Testis (tissue), 3 donors: ENCODE results near the gene NOXRED1. TPM values are rescaled to one million over a fixed set of nuclear protein-coding genes. Genes with fewer than 3 reads are reported as not detected.
A peak's percentile ranks its signal among the peaks of the same experiment; 100 is the strongest.

ENCODE experiments used
- DNase-seq: peaks from one replicate; pipeline ENCODE4 v3.0.0-alpha.2; 2019
- H3K27ac ChIP-seq, 2 donors: fragments of 200-600 bp; sonication (generic); one replicate each; pipeline ENCODE4 v1.5.1; 2019
- H3K27me3 ChIP-seq: fragments of 200-600 bp; sonication (generic); one replicate; pipeline ENCODE4 v1.5.1; 2019
- H3K36me3 ChIP-seq: fragments of 200-600 bp; sonication (generic); one replicate; pipeline ENCODE4 v1.5.1; 2017; ENCODE audit warnings: low read depth; ENCODE audit errors: missing control alignments
- H3K4me1 ChIP-seq: fragments of 200-600 bp; sonication (generic); one replicate; pipeline ENCODE4 v1.5.1; 2019
- H3K4me3 ChIP-seq, 2 donors: fragments of 200-600 bp; sonication (generic); one replicate each; pipeline ENCODE4 v1.5.1; 2017 to 2019
- H3K9me3 ChIP-seq: fragments of 200-600 bp; sonication (generic); one replicate; pipeline ENCODE4 v1.5.1; 2017
- CTCF ChIP-seq, 3 experiments: fragments of 450-650 bp in 2 of 3; fragments of 200-600 bp in 1 of 3; sonication (generic) in 1 of 3; IDR thresholded peaks; one replicate each; pipeline ENCODE4 v1.5.1; 2016 to 2019; ENCODE audit warnings: antibody characterized with exemption in 3 of 3, mild to moderate bottlenecking in 2 of 3, moderate library complexity in 1 of 3
- POLR2A ChIP-seq: fragments of 450-650 bp; IDR thresholded peaks from one replicate; pipeline ENCODE4 v1.6.1; 2017; ENCODE audit warnings: antibody characterized with exemption, mild to moderate bottlenecking, moderate library complexity
- WGBS, 2 donors: methylation state at CpG; one replicate each; pipeline ENCODE4 v1.1.5; 2018; 5-methylcytosine and 5-hydroxymethylcytosine counted together
- intact Hi-C: fragments of 100-400 bp; cut with DNase I; formaldehyde crosslinking; loops from one replicate; pipeline ENCODE4 v1.15.1; 2023; ENCODE audit warnings: low total_unique reads
- polyA plus RNA-seq: library from polyadenylated mRNA; stranded (reverse); fragments of 350-450 nt; fragmentation: Illumina TruSeq; extraction: RNeasy Lipid Tissue Mini Kit (QIAGEN cat#74804); gene quantifications from one replicate; pipeline ENCODE4 v1.2.3, GENCODE V29; 2014; ENCODE audit warnings: low read depth, low replicate concordance; ENCODE audit not compliant: insufficient read depth
- total RNA-seq, 2 donors: library from RNA; depleted of rRNA; stranded (reverse); fragments of >200 nt; gene quantifications; one replicate each; pipeline ENCODE4 v1.2.3, GENCODE V29; 2016

Gene NOXRED1
- total and polyA plus RNA-seq, 3 donors from 2014 or later: 5.2 to 18.0 (median 11.3) TPM

- intact Hi-C loops: no loop called here
- no peaks in the 10 kb centered on the region for H3K9me3 ChIP-seq
- no peaks in the 10 kb centered on the region for H3K4me1 ChIP-seq
- no peaks in the 10 kb centered on the region for H3K36me3 ChIP-seq
- no peak overlapping the region for H3K27ac ChIP-seq
- no peak for DNase-seq
- WGBS, 2 donors: 68 to 70% methylated on average over 3 of the region's 3 CpGs
- no peaks in the 10 kb centered on the region for H3K27me3 ChIP-seq
- H3K4me3 ChIP-seq: no peak overlapping the region
- no peak for TF ChIP-seq CTCF (IDR thresholded peaks at IDR 0.05)
- no peak for TF ChIP-seq POLR2A
Observed at GRCh38 chr14:77364146-77364545, 59.2 kb downstream of the NOXRED1 start.

- TF ChIP-seq POLR2A: no peak
- no peak for TF ChIP-seq CTCF (IDR thresholded peaks at IDR 0.05)
- DNase-seq: no peak
- Histone ChIP-seq H3K4me3 (no peak overlapping the region), H3K27ac (no peak overlapping the region), H3K36me3 (no peaks in the 10 kb centered on the region), H3K27me3 (no peaks in the 10 kb centered on the region), H3K4me1 (peaks cover 4% of the 10 kb centered on the region), H3K9me3 (no peaks in the 10 kb centered on the region)
- intact Hi-C loops: no loop called here
- 95 to 97% methylated on average over 1 of the region's 1 CpG for WGBS, 2 donors
Observed at GRCh38 chr14:77359626-77360025, 63.7 kb downstream of the NOXRED1 start.

- Histone ChIP-seq H3K4me3 (no peak overlapping the region), H3K36me3 (no peaks in the 10 kb centered on the region), H3K9me3 (no peaks in the 10 kb centered on the region), H3K27ac (peak overlapping the region; percentile 52 to 57), H3K27me3 (no peaks in the 10 kb centered on the region), H3K4me1 (peaks cover 8% of the 10 kb centered on the region)
- DNase-seq: no peak
- no peak for TF ChIP-seq CTCF (IDR thresholded peaks at IDR 0.05)
- no peak for TF ChIP-seq POLR2A
- intact Hi-C loops: no loop called here
- 69 to 82% methylated on average over 4 of the region's 4 CpGs for whole genome bisulfite sequencing, 2 donors
Observed at GRCh38 chr14:77356899-77357298, 66.4 kb downstream of the NOXRED1 start.

- no peaks in the 10 kb centered on the region for H3K9me3 ChIP-seq
- H3K4me1 ChIP-seq: peaks cover 8% of the 10 kb centered on the region
- H3K4me3 ChIP-seq: no peak overlapping the region
- no peaks in the 10 kb centered on the region for H3K36me3 ChIP-seq
- 74 to 87% methylated on average over 4 of the region's 4 CpGs for WGBS, 2 donors
- peak overlapping the region; percentile 68 to 76 for H3K27ac ChIP-seq
- DNase-seq: peak; percentile 57
- TF ChIP-seq CTCF (IDR thresholded peaks at IDR 0.05) (no peak), POLR2A (no peak)
- no peaks in the 10 kb centered on the region for H3K27me3 ChIP-seq
- intact Hi-C loops: no loop called here
Observed at GRCh38 chr14:77355811-77356210, 67.5 kb downstream of the NOXRED1 start.

- WGBS, 2 donors: 83 to 86% methylated on average over 5 of the region's 5 CpGs
Observed at GRCh38 chr14:77353469-77354141, 69.7 kb downstream of the NOXRED1 start.

More at GRCh38 chr14:77353469-77354141, 69.7 kb downstream of the NOXRED1 start:
- H3K27ac ChIP-seq: peak overlapping the region; percentile 65 to 68
- no peak for DNase-seq
- H3K4me1 ChIP-seq: peaks cover 8% of the 10 kb centered on the region
- H3K4me3 ChIP-seq: no peak overlapping the region
- no peak for TF ChIP-seq POLR2A
- TF ChIP-seq CTCF (IDR thresholded peaks at IDR 0.05): no peak
- H3K9me3 ChIP-seq: no peaks in the 10 kb centered on the region
- intact Hi-C loops: no loop called here
- no peaks in the 10 kb centered on the region for H3K27me3 ChIP-seq
- no peaks in the 10 kb centered on the region for H3K36me3 ChIP-seq
